Parathyroid adenoma (tissue), 2 donors: ENCODE measurements around the gene POLR1B.

Experiments
- H2AFZ ChIP-seq: fragments of 300-600 bp; sonication (generic); one replicate; pipeline ENCODE4 v1.7.0; 2017; ENCODE audit warnings: antibody characterized with exemption, mild to moderate bottlenecking
- H3K27ac ChIP-seq: fragments of 300-600 bp; sonication (generic); one replicate; pipeline ENCODE4 v1.7.0; 2017
- H3K27me3 ChIP-seq: fragments of 300-600 bp; sonication (generic); one replicate; pipeline ENCODE4 v1.7.0; 2017; ENCODE audit warnings: low read length; ENCODE audit not compliant: control insufficient read depth, insufficient read depth
- H3K36me3 ChIP-seq: fragments of 300-600 bp; sonication (generic); one replicate; pipeline ENCODE4 v1.7.0; 2017; ENCODE audit warnings: low read length; ENCODE audit not compliant: control insufficient read depth, insufficient read depth
- H3K4me1 ChIP-seq: fragments of 300-600 bp; sonication (generic); one replicate; pipeline ENCODE4 v1.7.0; 2017; ENCODE audit warnings: control low read depth
- H3K4me2 ChIP-seq: fragments of 300-600 bp; sonication (generic); one replicate; pipeline ENCODE4 v1.7.0; 2017; ENCODE audit warnings: low read length
- H3K4me3 ChIP-seq: fragments of 300-600 bp; sonication (generic); one replicate; pipeline ENCODE4 v1.7.0; 2017; ENCODE audit warnings: low read depth, low read length
- H3K79me2 ChIP-seq: fragments of 300-600 bp; sonication (generic); one replicate; pipeline ENCODE4 v1.7.0; 2017; ENCODE audit warnings: control low read depth
- H3K9ac ChIP-seq: fragments of 300-600 bp; sonication (generic); one replicate; pipeline ENCODE4 v1.7.0; 2017; ENCODE audit warnings: mild to moderate bottlenecking
- H3K9me3 ChIP-seq: fragments of 300-600 bp; sonication (generic); one replicate; pipeline ENCODE4 v1.7.0; 2017; ENCODE audit warnings: low read length; ENCODE audit not compliant: control insufficient read depth
- CTCF ChIP-seq: fragments of 300-600 bp; sonication (generic); IDR thresholded peaks from one replicate; pipeline ENCODE4 v1.7.0; 2017; ENCODE audit warnings: antibody characterized with exemption, mild to moderate bottlenecking
- donor health status: primary hyperparathyroidism.

The POLR1B gene

DNA sequence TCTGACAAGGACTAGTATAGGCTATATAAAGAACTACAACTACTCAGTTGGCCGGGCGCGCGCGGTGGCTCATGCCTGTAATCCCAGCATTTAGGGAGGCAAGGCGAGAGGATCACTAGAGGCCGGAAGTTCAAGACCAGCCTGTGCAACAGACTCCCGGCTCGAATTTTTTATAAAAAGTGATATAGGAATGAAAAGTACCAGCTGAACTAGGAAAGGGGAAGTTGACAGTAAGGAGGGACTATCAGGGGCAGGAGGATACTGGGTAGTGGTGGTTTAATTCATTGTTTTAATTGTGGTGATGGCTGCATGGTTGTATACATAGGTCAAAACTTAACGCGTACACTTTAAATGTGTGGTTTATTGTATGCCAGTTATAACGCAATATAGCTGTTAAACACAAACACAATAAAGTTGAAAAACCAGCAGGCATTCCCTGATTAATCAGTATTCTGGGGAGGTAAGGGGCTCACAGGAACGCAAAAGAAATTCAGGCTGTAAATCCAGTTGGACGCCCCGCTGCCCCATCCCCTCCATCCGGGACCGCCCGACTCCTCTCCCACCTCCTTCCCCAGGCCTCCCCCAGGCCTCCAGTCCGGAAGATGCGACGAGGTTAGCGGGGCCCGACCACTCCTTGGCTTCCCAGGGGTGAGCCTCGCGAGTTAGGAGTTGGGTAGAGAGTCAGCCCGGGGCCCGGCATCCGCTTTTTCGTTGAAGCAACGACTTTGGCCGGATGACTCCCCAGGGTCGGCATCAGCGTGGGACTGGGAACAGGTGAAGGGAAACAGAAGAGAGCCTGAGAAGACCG, 746 bp upstream of the POLR1B start:
- Histone ChIP-seq H3K27ac (peak overlapping the region; percentile 84), H3K79me2 (peaks cover 17% of the 10 kb centered on the region), H3K27me3 (no peaks in the 10 kb centered on the region), H3K36me3 (no peaks in the 10 kb centered on the region), H3K4me2 (peak overlapping the region; percentile 81), H2AFZ (peak overlapping the region; percentile 92), H3K9ac (peak overlapping the region; percentile 48), H3K4me3 (peak overlapping the region; percentile 78), H3K9me3 (no peaks in the 10 kb centered on the region), H3K4me1 (no peaks in the 10 kb centered on the region)
- TF ChIP-seq CTCF: no peak

DNA sequence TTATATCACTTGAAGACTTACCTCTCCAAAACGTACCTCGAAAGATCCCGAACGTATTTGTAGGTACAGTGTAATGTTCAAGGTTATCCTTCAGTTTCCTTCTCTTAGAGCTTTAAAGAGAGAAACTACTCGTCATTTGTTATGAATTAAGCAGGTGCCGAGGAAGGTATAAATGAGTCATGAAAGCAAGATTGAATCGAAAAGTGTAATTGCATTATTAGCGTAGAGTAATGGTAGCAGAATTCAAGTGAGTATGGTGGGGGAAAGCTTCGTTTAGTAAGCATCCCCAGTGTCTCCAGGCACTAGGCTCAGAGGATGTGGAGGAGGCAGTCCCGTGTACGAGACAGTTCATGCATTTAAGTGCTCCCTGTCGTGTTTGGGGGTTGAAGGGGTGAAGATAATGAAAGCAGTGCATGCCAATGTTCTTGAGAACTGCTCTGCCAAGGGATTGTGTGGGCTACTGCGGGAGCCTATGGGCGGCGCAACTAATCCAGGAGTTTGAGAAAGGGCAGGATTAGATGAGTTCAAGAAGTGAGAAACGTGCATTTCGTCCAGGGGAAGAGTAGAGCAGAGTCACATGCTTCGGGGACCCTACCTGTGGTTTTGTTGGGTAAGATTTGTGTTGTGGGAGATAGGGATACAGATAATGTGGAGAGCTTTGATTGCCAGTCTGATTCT, 858 bp downstream of the POLR1B start:
- Histone ChIP-seq H3K4me2 (peak overlapping the region; percentile 81), H3K4me3 (peak overlapping the region; percentile 78), H3K79me2 (peaks cover 17% of the 10 kb centered on the region), H3K36me3 (no peaks in the 10 kb centered on the region), H3K9me3 (no peaks in the 10 kb centered on the region), H2AFZ (peak overlapping the region; percentile 92), H3K27ac (peak overlapping the region; percentile 84), H3K9ac (no peak overlapping the region), H3K4me1 (peaks cover 11% of the 10 kb centered on the region), H3K27me3 (no peaks in the 10 kb centered on the region)
- no peak for TF ChIP-seq CTCF

- Histone ChIP-seq H3K4me1 (peaks cover 11% of the 10 kb centered on the region), H3K27ac (peak overlapping the region; percentile 64), H3K9me3 (no peaks in the 10 kb centered on the region), H3K79me2 (peaks cover 16% of the 10 kb centered on the region), H3K4me2 (peak overlapping the region; percentile 37), H3K36me3 (no peaks in the 10 kb centered on the region), H3K27me3 (no peaks in the 10 kb centered on the region), H3K9ac (no peak overlapping the region), H3K4me3 (peak overlapping the region; percentile 17), H2AFZ (no peak overlapping the region)
- TF ChIP-seq CTCF: no peak
Observed at GRCh38 chr2:112547333-112547732, 5.1 kb downstream of the POLR1B start.

- Histone ChIP-seq H3K27me3 (no peaks in the 10 kb centered on the region), H3K4me1 (peaks cover 11% of the 10 kb centered on the region), H2AFZ (no peak overlapping the region), H3K79me2 (peaks cover 2% of the 10 kb centered on the region), H3K27ac (no peak overlapping the region), H3K9ac (no peak overlapping the region), H3K4me3 (no peak overlapping the region), H3K36me3 (no peaks in the 10 kb centered on the region), H3K9me3 (no peaks in the 10 kb centered on the region), H3K4me2 (no peak overlapping the region)
- TF ChIP-seq CTCF: no peak
Observed at GRCh38 chr2:112548980-112549379, 6.7 kb downstream of the POLR1B start.
